GM19324 (cell line): ENCODE results near the gene UROS.
A peak's percentile ranks its signal among the peaks of the same experiment; 100 is the strongest.

ENCODE experiments used
- ATAC-seq: cut with Tn5 transposase; IDR thresholded peaks from one replicate; pipeline ENCODE4 v1.9.1; 2021; ENCODE audit warnings: mild to moderate bottlenecking, moderate library complexity; ENCODE audit not compliant: unreplicated experiment, low FRiP score

The UROS gene

GRCh38 chr10:125822878-125823662 lies at the start of gene UROS, which contains the start of gene BCCIP:
UROS (minus strand) TSS chr10:125823258; CDS start chr10:125816499, 6,759 bp downstream.
BCCIP (plus strand) TSS chr10:125823546; CDS start chr10:125823558, 12 bp downstream.
- ATAC-seq = peak; percentile 87

GRCh38 chr10:125871338-125871737 lies 48.3 kb upstream of the UROS start:
- ATAC-seq = no peak

GRCh38 chr10:125868372-125868975 lies 45.4 kb upstream of the UROS start:
- ATAC-seq = no peak

GRCh38 chr10:125866421-125867029 lies 43.5 kb upstream of the UROS start:
- ATAC-seq = no peak

- no peak for ATAC-seq
Observed at GRCh38 chr10:125865120-125865519, 42.1 kb upstream of the UROS start.

GRCh38 chr10:125859128-125859817 lies 36.2 kb upstream of the UROS start:
- no peak for ATAC-seq

GRCh38 chr10:125857185-125857760 lies 34.2 kb upstream of the UROS start:
- ATAC-seq = no peak

- ATAC-seq = no peak
Observed at GRCh38 chr10:125852487-125852886, 29.4 kb upstream of the UROS start.

GRCh38 chr10:125850766-125851731 lies 28.0 kb upstream of the UROS start:
- ATAC-seq = no peak

- no peak for ATAC-seq
Observed at GRCh38 chr10:125849448-125849847, 26.4 kb upstream of the UROS start.

GRCh38 chr10:125848857-125849256 lies 25.8 kb upstream of the UROS start:
- ATAC-seq = no peak

GRCh38 chr10:125848371-125848770 lies 25.3 kb upstream of the UROS start:
- no peak for ATAC-seq

GRCh38 chr10:125846894-125847293 lies 23.8 kb upstream of the UROS start:
- no peak for ATAC-seq

GRCh38 chr10:125845617-125846016 lies 22.6 kb upstream of the UROS start:
- ATAC-seq = no peak

GRCh38 chr10:125844751-125845221 lies 21.7 kb upstream of the UROS start:
- no peak for ATAC-seq

GRCh38 chr10:125843603-125844329 lies 20.7 kb upstream of the UROS start:
- no peak for ATAC-seq

- ATAC-seq = no peak
Observed at GRCh38 chr10:125840955-125841354, 17.9 kb upstream of the UROS start.

- ATAC-seq = no peak
Observed at GRCh38 chr10:125840406-125840805, 17.3 kb upstream of the UROS start.
